GM12872 (cell line): Measurements from ENCODE around the gene IL24.

Experiments
- CTCF ChIP-seq: IDR thresholded peaks from 3 replicates; pipeline ENCODE4 v1.5.1; 2011; ENCODE audit warnings: low read depth, mild to moderate bottlenecking, low read length, moderate library complexity; ENCODE audit not compliant: insufficient read depth

Gene IL24

GRCh38 chr1:206868264-206868663, 29.0 kb upstream of the IL24 start:
- no peak for TF ChIP-seq CTCF

DNA sequence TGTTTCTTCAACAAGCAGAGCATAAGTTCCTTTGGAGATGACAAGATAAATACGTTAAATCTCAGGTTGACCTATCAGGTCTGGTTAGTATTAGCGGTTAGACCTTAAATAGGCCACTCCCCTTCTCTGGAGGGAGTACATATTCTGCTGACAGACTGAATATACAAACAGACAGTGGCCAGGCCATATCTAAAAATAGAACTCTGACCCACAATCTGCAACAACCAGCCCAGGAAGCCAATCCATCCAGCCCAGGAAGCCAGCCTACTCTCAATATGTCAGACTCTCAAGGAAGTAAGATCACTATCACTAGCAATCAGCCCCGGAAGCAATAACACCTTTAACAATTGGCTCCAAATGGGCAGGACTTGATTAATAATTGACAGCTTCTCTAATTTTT, 25.1 kb upstream of the IL24 start:
- TF ChIP-seq CTCF, result no peak

DNA sequence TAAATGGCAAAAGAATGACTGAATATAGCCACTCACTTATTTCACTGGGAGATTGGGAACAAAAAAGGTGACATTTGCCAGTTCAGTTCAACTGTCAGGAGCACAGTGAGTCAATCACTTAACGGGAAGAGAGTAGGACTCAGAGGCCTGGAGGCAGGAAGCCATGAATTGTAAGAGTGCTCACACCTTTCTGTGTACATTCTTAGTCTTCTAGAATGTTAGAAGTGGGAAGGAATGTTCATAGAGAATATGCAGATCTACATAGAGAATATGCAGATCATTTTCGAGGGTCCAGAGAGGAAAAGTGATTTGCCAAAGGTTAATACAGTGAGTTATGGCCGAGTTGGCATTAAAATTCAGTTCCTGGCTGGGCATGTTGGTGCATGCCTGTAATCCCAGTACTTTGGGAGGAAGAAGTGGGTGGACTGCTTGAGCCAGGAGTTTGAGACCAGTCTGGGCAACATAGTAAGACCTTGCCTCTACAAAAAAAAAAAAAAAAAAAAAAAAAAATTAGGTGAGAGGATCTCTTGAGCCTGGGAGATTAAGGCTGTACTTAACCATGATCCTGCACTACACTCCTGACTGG, 23.5 kb upstream of the IL24 start:
- no peak for TF ChIP-seq CTCF

DNA sequence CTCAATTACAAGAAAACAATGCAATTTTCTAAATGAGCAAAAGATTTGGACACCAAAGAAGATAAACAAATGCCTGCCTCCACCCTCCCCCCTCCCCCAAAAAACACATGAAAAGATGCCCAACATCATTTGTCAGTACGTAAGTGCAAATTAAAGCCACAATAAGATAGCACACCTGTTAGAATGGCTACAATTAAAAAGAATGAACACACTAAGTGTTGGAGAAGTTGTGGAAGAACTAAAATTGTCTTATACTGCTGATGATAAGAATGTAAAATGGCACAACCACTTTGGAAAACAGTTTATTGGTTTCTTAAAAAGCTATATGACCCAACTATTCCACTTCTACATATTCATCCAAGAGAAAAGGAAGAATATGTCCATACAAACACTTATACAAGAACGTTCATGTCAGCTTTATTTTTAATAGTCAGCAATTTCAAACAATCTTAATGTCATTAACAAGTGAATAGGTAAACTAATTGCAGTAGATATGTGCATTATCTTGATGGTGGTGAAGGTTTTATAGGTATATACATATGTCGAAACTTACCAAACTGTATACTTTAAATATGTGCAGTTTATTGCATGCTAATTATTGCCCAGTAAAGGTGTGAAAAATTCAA, 21.4 kb upstream of the IL24 start:
- no peak for TF ChIP-seq CTCF

GRCh38 chr1:206878456-206878855, 18.8 kb upstream of the IL24 start:
- peak; percentile 14; the same call in 1 of the 3 replicates for TF ChIP-seq CTCF

DNA sequence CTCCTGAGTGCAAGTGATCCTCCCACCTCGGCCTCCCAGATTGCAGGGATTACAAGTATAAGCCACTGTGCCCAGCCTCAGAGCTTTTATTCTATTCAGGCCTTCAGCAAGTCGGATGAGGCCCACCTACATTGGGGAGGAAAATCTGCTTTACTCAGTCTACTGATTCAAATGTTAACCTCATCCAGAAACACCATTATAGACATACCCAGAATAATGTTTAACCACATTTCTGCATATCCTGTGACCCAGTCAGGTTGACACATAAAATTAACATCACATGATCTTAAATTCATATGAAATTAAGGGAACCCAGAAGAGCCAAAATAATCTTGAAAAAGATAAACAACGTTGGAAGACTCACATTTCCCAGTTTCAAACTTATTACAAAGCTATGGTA, 16.9 kb upstream of the IL24 start:
- no peak for TF ChIP-seq CTCF

GRCh38 chr1:206882555-206882954, 14.7 kb upstream of the IL24 start:
- peak; percentile 38; the same call in 1 of the 3 replicates for TF ChIP-seq CTCF
